NCI-H226 (cell line): Measurements from ENCODE around the gene KCNJ10.

ENCODE experiments used
- DNase-seq: peaks from one replicate; pipeline ENCODE4 v3.0.0-alpha.2; 2015

KCNJ10 gene

GRCh38 chr1:159985473-159985872 lies 84.5 kb downstream of the KCNJ10 start:
- DNase-seq = no peak

- no peak for DNase-seq
These were observed 86.3 kb downstream of the KCNJ10 start for GRCh38 chr1:159983681-159984080.

- no peak for DNase-seq
These were observed 87.7 kb downstream of the KCNJ10 start for GRCh38 chr1:159982280-159982679.

- no peak for DNase-seq
These were observed 88.5 kb downstream of the KCNJ10 start for GRCh38 chr1:159981351-159982055.

GRCh38 chr1:159980786-159981185 lies 89.2 kb downstream of the KCNJ10 start:
- DNase-seq = no peak

- no peak for DNase-seq
These were observed 89.9 kb downstream of the KCNJ10 start for GRCh38 chr1:159980076-159980475.

- no peak for DNase-seq
These were observed 90.7 kb downstream of the KCNJ10 start for GRCh38 chr1:159979257-159979656.

GRCh38 chr1:159978107-159978398 lies 91.9 kb downstream of the KCNJ10 start:
- no peak for DNase-seq

- no peak for DNase-seq
These were observed 92.4 kb downstream of the KCNJ10 start for GRCh38 chr1:159977364-159978106.

- no peak for DNase-seq
These were observed 95.5 kb downstream of the KCNJ10 start for GRCh38 chr1:159974350-159974965.

GRCh38 chr1:159973350-159973940 lies 96.5 kb downstream of the KCNJ10 start:
- no peak for DNase-seq

GRCh38 chr1:159972443-159973205 lies 97.3 kb downstream of the KCNJ10 start:
- DNase-seq = no peak

GRCh38 chr1:159970932-159971342 lies 99.0 kb downstream of the KCNJ10 start:
- peak; percentile 41 for DNase-seq

GRCh38 chr1:159968901-159969300 lies 101.1 kb downstream of the KCNJ10 start:
- no peak for DNase-seq

GRCh38 chr1:159965263-159965662 lies 104.7 kb downstream of the KCNJ10 start:
- no peak for DNase-seq

- DNase-seq = no peak
These were observed 105.8 kb downstream of the KCNJ10 start for GRCh38 chr1:159964144-159964543.

GRCh38 chr1:159962176-159962575 lies 107.8 kb downstream of the KCNJ10 start:
- DNase-seq = no peak

- no peak for DNase-seq
These were observed 108.3 kb downstream of the KCNJ10 start for GRCh38 chr1:159961636-159962035.

- peak; percentile 99 for DNase-seq
These were observed 109.1 kb downstream of the KCNJ10 start for GRCh38 chr1:159960721-159961381.

GRCh38 chr1:159959451-159959850 lies 110.5 kb downstream of the KCNJ10 start:
- DNase-seq = peak; percentile 70

GRCh38 chr1:159958719-159959380 lies 111.1 kb downstream of the KCNJ10 start:
- no peak for DNase-seq

GRCh38 chr1:159957824-159958268 lies 112.1 kb downstream of the KCNJ10 start:
- DNase-seq = no peak
